ENCODE data around the gene VAV3. TPM values are rescaled to one million over a fixed set of nuclear protein-coding genes. Genes with fewer than 3 reads are reported as not detected.

VAV3 gene
- total RNA-seq, 4 donors from 2014 or later: 0.33 to 12.1 (median 0.47) TPM

DNA sequence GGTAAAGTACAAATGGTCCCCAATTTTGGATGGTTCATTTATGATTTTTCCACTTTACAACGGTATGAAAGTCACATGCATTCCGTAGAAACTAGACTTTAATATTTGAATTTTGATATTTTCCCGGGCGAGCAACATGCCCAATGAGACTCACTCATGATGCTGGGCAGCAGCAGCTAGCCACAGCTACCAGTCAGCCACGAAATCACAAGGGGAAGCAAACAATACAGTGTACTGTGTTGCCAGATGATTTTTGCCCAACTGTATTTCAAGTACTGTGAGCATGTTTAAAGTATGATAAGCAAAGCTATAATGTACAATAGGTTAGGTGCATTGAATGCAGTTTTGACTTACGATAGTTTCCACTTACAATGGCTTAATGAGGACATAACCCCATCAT is 266.8 kb downstream of the VAV3 start:
- DNase-seq: no peak
- no peaks in the 10 kb centered on the region for H3K4me1 ChIP-seq
- in situ Hi-C loops (cut with MboI; ENCODE audit: low sequenced_read_pairs in 4 of 4): no loop called here
- no peak for ATAC-seq
- H3K27ac ChIP-seq: no peak overlapping the region
- intact Hi-C loops (cut with DNase I; ENCODE audit: low total_unique reads): no loop called here
- H3K36me3 ChIP-seq: no peaks in the 10 kb centered on the region
- H3K4me3 ChIP-seq: no peak overlapping the region
- TF ChIP-seq POLR2A (IDR thresholded peaks at IDR 0.05): no peak
- TF ChIP-seq, protein P1, sequence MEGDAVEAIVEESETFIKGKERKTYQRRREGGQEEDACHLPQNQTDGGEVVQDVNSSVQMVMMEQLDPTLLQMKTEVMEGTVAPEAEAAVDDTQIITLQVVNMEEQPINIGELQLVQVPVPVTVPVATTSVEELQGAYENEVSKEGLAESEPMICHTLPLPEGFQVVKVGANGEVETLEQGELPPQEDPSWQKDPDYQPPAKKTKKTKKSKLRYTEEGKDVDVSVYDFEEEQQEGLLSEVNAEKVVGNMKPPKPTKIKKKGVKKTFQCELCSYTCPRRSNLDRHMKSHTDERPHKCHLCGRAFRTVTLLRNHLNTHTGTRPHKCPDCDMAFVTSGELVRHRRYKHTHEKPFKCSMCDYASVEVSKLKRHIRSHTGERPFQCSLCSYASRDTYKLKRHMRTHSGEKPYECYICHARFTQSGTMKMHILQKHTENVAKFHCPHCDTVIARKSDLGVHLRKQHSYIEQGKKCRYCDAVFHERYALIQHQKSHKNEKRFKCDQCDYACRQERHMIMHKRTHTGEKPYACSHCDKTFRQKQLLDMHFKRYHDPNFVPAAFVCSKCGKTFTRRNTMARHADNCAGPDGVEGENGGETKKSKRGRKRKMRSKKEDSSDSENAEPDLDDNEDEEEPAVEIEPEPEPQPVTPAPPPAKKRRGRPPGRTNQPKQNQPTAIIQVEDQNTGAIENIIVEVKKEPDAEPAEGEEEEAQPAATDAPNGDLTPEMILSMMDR (IDR thresholded peaks at IDR 0.05 in 4 of 5, conservative IDR thresholded peaks at IDR 0.05 in 1 of 5): no peak
- no peaks in the 10 kb centered on the region for H3K9me3 ChIP-seq
- no peaks in the 10 kb centered on the region for H3K27me3 ChIP-seq

DNA sequence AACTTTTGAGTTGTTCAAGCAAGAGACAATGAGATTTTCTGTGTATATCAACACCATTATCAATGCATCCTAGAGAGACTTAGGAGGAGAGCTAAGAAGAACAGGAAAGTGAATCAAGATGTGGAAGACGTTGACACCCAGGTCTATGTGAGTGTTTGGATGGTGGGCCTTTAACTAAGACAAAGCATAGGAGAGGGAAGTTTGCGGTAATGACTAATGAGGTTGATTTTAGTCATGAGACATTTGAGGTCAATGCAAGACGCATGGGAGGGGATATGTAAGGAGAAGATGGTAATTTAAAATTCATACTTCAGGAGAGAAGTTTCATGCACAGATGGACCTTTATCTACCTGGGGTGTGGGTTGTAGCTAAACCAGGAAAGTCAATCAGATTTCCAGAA is 269.6 kb downstream of the VAV3 start:
- intact Hi-C loops (cut with DNase I; ENCODE audit: low total_unique reads) (no loop called here), in situ Hi-C loops (cut with MboI; ENCODE audit: low sequenced_read_pairs in 4 of 4) (no loop called here)
- TF ChIP-seq, protein P1 (IDR thresholded peaks at IDR 0.05 in 4 of 5, conservative IDR thresholded peaks at IDR 0.05 in 1 of 5): no peak
- TF ChIP-seq POLR2A (IDR thresholded peaks at IDR 0.05): no peak
- Histone ChIP-seq H3K9me3 (no peaks in the 10 kb centered on the region), H3K27me3 (no peaks in the 10 kb centered on the region), H3K27ac (no peak overlapping the region), H3K4me3 (no peak overlapping the region), H3K4me1 (no peaks in the 10 kb centered on the region), H3K36me3 (no peaks in the 10 kb centered on the region)
- ATAC-seq (no peak), DNase-seq (no peak)

DNA sequence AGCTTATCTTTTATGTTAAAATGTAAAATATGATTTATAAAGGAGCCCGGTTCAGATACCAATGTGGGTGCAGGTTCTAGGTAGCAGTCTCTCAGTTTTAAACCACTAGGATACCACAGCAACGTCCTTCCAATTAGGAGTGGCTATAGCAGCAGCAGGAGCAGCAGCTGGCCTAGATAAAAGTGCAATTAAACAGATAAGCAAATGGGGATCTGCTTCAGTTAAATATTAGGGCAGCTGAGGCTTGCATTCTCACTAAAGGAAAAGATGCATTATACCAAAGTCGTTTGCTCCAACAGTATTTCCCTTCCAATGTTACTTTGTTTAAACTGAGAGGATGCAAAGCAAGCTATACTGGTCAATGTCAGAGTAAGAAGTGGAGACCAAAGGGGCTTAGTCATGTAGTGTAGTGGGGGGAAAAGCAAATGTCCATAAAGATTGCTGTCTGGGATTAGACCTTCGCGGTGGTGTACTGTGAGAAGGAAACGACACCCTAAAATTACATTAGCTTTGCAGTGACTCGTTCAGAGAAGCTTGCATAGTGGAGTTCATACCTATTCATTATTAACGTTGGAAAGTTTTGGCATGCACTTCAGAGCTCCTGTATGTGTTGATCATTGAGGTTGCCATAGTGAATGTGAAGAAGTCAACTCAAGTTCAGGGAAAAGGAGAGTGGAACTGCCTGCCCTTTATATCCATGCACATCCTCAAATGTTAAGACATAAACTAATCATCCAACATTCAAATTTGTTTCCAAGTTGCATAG is 272.2 kb downstream of the VAV3 start:
- in situ Hi-C loops (cut with MboI; ENCODE audit: low sequenced_read_pairs in 4 of 4): no loop called here
- H3K4me1 ChIP-seq: no peaks in the 10 kb centered on the region
- no peaks in the 10 kb centered on the region for H3K27me3 ChIP-seq
- DNase-seq (no peak), ATAC-seq (no peak)
- TF ChIP-seq, protein P1 (IDR thresholded peaks at IDR 0.05 in 4 of 5, conservative IDR thresholded peaks at IDR 0.05 in 1 of 5): no peak
- no peak for TF ChIP-seq POLR2A (IDR thresholded peaks at IDR 0.05)
- H3K27ac ChIP-seq: no peak overlapping the region
- intact Hi-C loops (cut with DNase I; ENCODE audit: low total_unique reads): no loop called here
- H3K36me3 ChIP-seq: no peaks in the 10 kb centered on the region
- no peaks in the 10 kb centered on the region for H3K9me3 ChIP-seq
- H3K4me3 ChIP-seq: no peak overlapping the region

DNA sequence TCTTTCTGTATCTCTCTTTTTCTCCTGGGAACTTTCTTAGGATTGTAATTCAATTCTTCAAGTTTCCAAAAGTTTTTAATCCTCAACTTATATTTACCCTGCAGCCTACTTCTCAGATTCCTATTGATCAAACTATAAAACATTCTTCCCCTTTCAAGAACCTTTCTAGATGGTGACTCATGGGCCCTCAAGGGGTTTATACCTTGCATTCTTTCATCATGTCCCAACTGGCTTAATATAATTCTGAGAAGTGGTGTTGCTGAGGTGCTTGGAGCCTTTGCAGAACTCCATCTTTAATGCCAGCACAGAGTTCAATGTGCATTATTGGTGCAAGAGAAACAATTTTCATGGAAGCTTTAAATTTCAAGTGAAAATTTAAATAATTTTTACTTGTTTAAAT is 273.4 kb downstream of the VAV3 start:
- intact Hi-C loops (cut with DNase I; ENCODE audit: low total_unique reads) (no loop called here), in situ Hi-C loops (cut with MboI; ENCODE audit: low sequenced_read_pairs in 4 of 4) (no loop called here)
- ATAC-seq: no peak
- Histone ChIP-seq H3K4me3 (no peak overlapping the region), H3K36me3 (no peaks in the 10 kb centered on the region), H3K4me1 (no peaks in the 10 kb centered on the region), H3K27ac (no peak overlapping the region), H3K9me3 (no peaks in the 10 kb centered on the region), H3K27me3 (no peaks in the 10 kb centered on the region)
- TF ChIP-seq POLR2A (IDR thresholded peaks at IDR 0.05): no peak
- TF ChIP-seq, protein P1 (IDR thresholded peaks at IDR 0.05 in 4 of 5, conservative IDR thresholded peaks at IDR 0.05 in 1 of 5): no peak
- DNase-seq: no peak

DNA sequence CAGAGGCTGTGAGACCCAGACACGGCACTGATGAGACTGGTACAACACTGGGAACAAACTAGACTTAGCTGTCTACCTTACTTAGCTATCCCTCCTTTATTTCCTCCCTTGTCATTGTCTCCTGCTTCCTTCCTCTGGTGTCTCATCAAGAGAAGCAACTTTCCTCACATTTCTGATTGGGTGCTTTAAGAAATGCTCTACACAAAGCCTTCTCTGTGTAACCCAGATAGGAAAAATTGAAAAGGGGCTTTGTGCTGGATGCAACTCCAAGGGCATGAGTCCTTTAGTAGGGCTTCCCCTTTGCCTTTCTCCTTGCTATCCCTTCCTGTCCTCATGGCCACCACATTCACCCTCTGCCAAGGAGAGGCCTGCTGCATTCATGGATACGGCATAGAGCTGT is 274.5 kb downstream of the VAV3 start:
- no peaks in the 10 kb centered on the region for H3K4me1 ChIP-seq
- H3K27ac ChIP-seq: no peak overlapping the region
- in situ Hi-C loops (cut with MboI; ENCODE audit: low sequenced_read_pairs in 4 of 4): no loop called here
- H3K36me3 ChIP-seq: no peaks in the 10 kb centered on the region
- TF ChIP-seq, protein P1 (IDR thresholded peaks at IDR 0.05 in 4 of 5, conservative IDR thresholded peaks at IDR 0.05 in 1 of 5): no peak
- no peak for TF ChIP-seq POLR2A (IDR thresholded peaks at IDR 0.05)
- H3K4me3 ChIP-seq: no peak overlapping the region
- ATAC-seq: no peak
- no peaks in the 10 kb centered on the region for H3K9me3 ChIP-seq
- H3K27me3 ChIP-seq: no peaks in the 10 kb centered on the region
- intact Hi-C loops (cut with DNase I; ENCODE audit: low total_unique reads): no loop called here
- no peak for DNase-seq

Data from gastrocnemius medialis (tissue), 4 donors.